Large intestine (tissue), 3 donors: ENCODE data around the gene ZNF497. TPM values are rescaled to one million over a fixed set of nuclear protein-coding genes. Genes with fewer than 3 reads are reported as not detected.
"Not testable (repeated sequence)": the region's sequence is repeated elsewhere in the genome, so short reads cannot be mapped to it uniquely, and the experiment has no call there.

Experiments used
- DNase-seq, 2 donors: peaks; one replicate each; pipeline versions ENCODE4 v3.0.0 to v3.0.0-alpha.2; 2013
- H3K27ac ChIP-seq: one replicate; pipeline ENCODE4 v1.5.1; 2013; ENCODE audit warnings: low read length
- H3K27me3 ChIP-seq: 2 replicates; pipeline ENCODE4 v1.6.1; 2013; ENCODE audit warnings: low read length; ENCODE audit not compliant: control insufficient read depth, insufficient read depth
- H3K36me3 ChIP-seq: 2 replicates; pipeline ENCODE4 v1.6.1; 2013; ENCODE audit warnings: low read length; ENCODE audit not compliant: control insufficient read depth, insufficient read depth
- H3K4me1 ChIP-seq: one replicate; pipeline ENCODE4 v1.6.1; 2013; ENCODE audit warnings: low read length; ENCODE audit not compliant: control insufficient read depth, insufficient read depth
- H3K4me3 ChIP-seq: one replicate; pipeline ENCODE4 v1.5.1; 2013; ENCODE audit warnings: low read length
- H3K9me3 ChIP-seq: one replicate; pipeline ENCODE4 v1.6.1; 2013; ENCODE audit warnings: mild to moderate bottlenecking, low read depth, low read length, moderate library complexity; ENCODE audit not compliant: control insufficient read depth
- WGBS: methylation state at CpG from one replicate; pipeline ENCODE4 v1.1.5; 2013; ENCODE audit warnings: low lambda C conversion rate; ENCODE audit not compliant: insufficient coverage; 5-methylcytosine and 5-hydroxymethylcytosine counted together
- polyA plus RNA-seq: library from polyadenylated mRNA; unstranded; fragments of 120-200 nt; gene quantifications from one replicate; pipeline ENCODE4 v1.2.1, GENCODE V29; 2013

The ZNF497 gene
- polyA plus RNA-seq, 1 donor, result 2.1 TPM

- DNase-seq, result no peak
- WGBS, result no CpG with 5 or more reads among the region's 9 CpGs
- peaks cover 2% of the 10 kb centered on the region for H3K36me3 ChIP-seq
These were observed 36.0 kb downstream of the ZNF497 start for GRCh38 chr19:58326501-58326913.

GRCh38 chr19:58325311-58326022, 37.1 kb downstream of the ZNF497 start:
- H3K9me3 ChIP-seq, result no peaks in the 10 kb centered on the region
- peak overlapping the region; percentile 84 for H3K4me3 ChIP-seq
- H3K27ac ChIP-seq, result peak overlapping the region; percentile 23
- peaks cover 2% of the 10 kb centered on the region for H3K36me3 ChIP-seq
- H3K4me1 ChIP-seq, result peaks cover 16% of the 10 kb centered on the region
- DNase-seq, result peak; percentile 30 to 68
- WGBS, result no CpG with 5 or more reads among the region's 6 CpGs
- no peaks in the 10 kb centered on the region for H3K27me3 ChIP-seq

More at GRCh38 chr19:58326501-58326913, 36.0 kb downstream of the ZNF497 start:
- no peaks in the 10 kb centered on the region for H3K9me3 ChIP-seq
- peaks cover 16% of the 10 kb centered on the region for H3K4me1 ChIP-seq
- H3K4me3 ChIP-seq, result peak overlapping the region; percentile 84
- peak overlapping the region; percentile 86 for H3K27ac ChIP-seq
- no peaks in the 10 kb centered on the region for H3K27me3 ChIP-seq

DNA sequence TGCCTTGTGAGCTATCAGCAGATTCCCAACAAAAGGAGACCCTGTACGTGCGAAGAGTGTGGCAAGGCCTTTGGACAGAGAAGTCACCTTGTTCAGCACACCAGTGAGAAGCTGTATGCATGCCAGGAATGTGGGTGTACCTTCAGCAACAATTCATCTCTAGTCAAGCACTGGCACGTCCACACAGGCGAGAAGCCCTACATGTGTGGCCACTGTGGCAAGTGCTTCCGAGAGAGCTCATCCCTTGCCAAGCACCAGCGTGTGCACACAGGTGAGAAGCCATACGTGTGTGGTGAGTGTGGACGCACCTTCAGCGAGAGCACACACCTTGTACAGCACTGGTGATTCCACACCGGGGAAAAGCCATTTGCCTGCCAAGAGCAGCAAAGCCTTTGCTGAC, 43.3 kb downstream of the ZNF497 start:
- Histone ChIP-seq H3K36me3 (peaks cover 19% of the 10 kb centered on the region), H3K9me3 (no peaks in the 10 kb centered on the region), H3K27me3 (no peaks in the 10 kb centered on the region), H3K4me3 (no peak overlapping the region), H3K4me1 (no peaks in the 10 kb centered on the region), H3K27ac (no peak overlapping the region)
- whole genome bisulfite sequencing, result 100% methylated on average over 2 of the region's 10 CpGs
- DNase-seq, result no peak

- no peak overlapping the region for H3K4me3 ChIP-seq
- WGBS, result no CpG with 5 or more reads among the region's 4 CpGs
- H3K27ac ChIP-seq, result no peak overlapping the region
- H3K9me3 ChIP-seq, result no peaks in the 10 kb centered on the region
- DNase-seq, result no peak
- H3K36me3 ChIP-seq, result peaks cover 26% of the 10 kb centered on the region
- H3K27me3 ChIP-seq, result no peaks in the 10 kb centered on the region
- H3K4me1 ChIP-seq, result no peaks in the 10 kb centered on the region
These were observed 44.3 kb downstream of the ZNF497 start for GRCh38 chr19:58318297-58318696.

- no peak overlapping the region for H3K4me3 ChIP-seq
- DNase-seq, result no peak
- no peaks in the 10 kb centered on the region for H3K9me3 ChIP-seq
- no peaks in the 10 kb centered on the region for H3K4me1 ChIP-seq
- WGBS, result 20% methylated on average over 2 of the region's 7 CpGs
- H3K36me3 ChIP-seq, result peaks cover 34% of the 10 kb centered on the region
- no peaks in the 10 kb centered on the region for H3K27me3 ChIP-seq
- H3K27ac ChIP-seq, result no peak overlapping the region
These were observed 45.0 kb downstream of the ZNF497 start for GRCh38 chr19:58317476-58318072.

- no peak for DNase-seq
- no peaks in the 10 kb centered on the region for H3K4me1 ChIP-seq
- no CpG with 5 or more reads among the region's 2 CpGs for WGBS
- H3K36me3 ChIP-seq, result peaks cover 48% of the 10 kb centered on the region
- H3K27ac ChIP-seq, result no peak overlapping the region
- H3K27me3 ChIP-seq, result no peaks in the 10 kb centered on the region
- no peaks in the 10 kb centered on the region for H3K9me3 ChIP-seq
- H3K4me3 ChIP-seq, result no peak overlapping the region
These were observed 47.0 kb downstream of the ZNF497 start for GRCh38 chr19:58315580-58315979.

GRCh38 chr19:58311345-58311865, 51.1 kb downstream of the ZNF497 start:
- peaks cover 75% of the 10 kb centered on the region for H3K36me3 ChIP-seq
- DNase-seq, result no peak
- H3K9me3 ChIP-seq, result no peaks in the 10 kb centered on the region
- H3K4me1 ChIP-seq, result peaks cover 4% of the 10 kb centered on the region
- no peaks in the 10 kb centered on the region for H3K27me3 ChIP-seq
- no CpG with 5 or more reads among the region's 7 CpGs for WGBS
- H3K4me3 ChIP-seq, result no peak overlapping the region
- no peak overlapping the region for H3K27ac ChIP-seq

DNA sequence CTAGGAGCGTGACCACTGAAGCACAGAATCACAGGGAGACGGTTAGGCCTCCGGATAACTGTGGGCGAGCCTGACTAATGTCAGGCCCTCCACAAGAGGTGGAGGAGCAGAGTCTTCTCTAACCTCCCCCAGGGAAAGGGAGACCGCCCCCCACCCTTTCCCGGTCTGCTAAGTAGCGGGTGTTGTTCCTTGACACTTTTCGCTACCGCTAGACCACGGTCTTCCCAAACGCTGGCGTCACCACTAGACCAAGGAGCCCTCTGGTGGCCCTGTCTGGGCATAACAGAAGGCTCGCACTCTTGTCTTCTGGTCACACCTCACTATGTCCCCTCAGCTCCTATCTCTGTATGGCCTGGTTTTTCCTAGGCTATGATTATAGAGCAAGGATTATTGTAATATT, 51.9 kb downstream of the ZNF497 start:
- not testable (repeated sequence) for H3K9me3 ChIP-seq, DNase-seq, H3K27ac ChIP-seq, H3K4me1 ChIP-seq, H3K27me3 ChIP-seq, H3K4me3 ChIP-seq
- no CpG with 5 or more reads among the region's 13 CpGs for WGBS
- peaks cover 69% of the 10 kb centered on the region for H3K36me3 ChIP-seq

DNA sequence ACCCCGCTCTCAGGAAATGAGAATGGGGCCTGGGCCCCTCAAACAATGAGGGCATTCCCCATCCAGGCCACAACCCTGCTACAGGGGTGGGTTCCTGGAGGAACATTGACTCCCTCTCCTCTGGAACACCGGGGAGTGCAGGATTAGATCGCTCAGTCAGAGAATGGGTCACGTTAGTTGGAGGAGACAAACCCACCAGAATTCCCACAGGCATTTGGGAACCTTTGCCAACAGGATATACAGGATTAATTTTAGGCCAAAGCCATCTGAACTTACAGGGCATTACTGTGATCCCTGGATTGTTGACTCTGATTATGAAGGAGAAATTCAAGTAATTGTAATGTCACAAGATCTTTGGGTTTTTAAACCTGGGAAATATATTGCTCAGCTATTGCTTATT, 54.8 kb downstream of the ZNF497 start:
- H3K4me1 ChIP-seq, result peaks cover 4% of the 10 kb centered on the region
- no peak for DNase-seq
- no CpG with 5 or more reads among the region's 4 CpGs for WGBS
- peaks cover 45% of the 10 kb centered on the region for H3K36me3 ChIP-seq
- no peak overlapping the region for H3K4me3 ChIP-seq
- H3K27me3 ChIP-seq, result no peaks in the 10 kb centered on the region
- H3K9me3 ChIP-seq, result no peaks in the 10 kb centered on the region
- no peak overlapping the region for H3K27ac ChIP-seq

DNA sequence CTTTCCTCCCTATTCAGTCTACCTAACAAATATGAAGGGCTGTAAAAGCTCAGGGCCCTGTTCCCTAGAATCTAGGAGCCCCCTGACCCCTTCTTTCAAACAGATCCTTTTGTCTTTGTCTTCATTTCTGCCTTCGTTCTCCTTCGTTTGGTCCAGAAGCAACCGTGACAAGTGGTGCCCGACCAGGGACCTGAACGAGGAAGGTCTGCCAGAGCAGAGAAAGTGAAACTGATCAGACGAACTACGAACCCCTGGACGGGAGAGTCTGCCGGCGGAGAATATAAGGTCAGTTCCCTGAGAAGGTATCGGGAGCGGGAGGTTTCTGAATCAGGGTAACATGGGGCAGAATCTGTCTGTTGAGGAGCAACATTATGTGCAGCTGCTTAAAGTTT, 56.6 kb downstream of the ZNF497 start:
- H3K27me3 ChIP-seq, result no peaks in the 10 kb centered on the region
- DNase-seq, result peak in 1 of 2 donors; percentile 70
- no peaks in the 10 kb centered on the region for H3K9me3 ChIP-seq
- H3K4me3 ChIP-seq, result peak overlapping the region; percentile 85
- WGBS, result no CpG with 5 or more reads among the region's 12 CpGs
- H3K27ac ChIP-seq, result peak overlapping the region; percentile 78
- peaks cover 30% of the 10 kb centered on the region for H3K36me3 ChIP-seq
- peaks cover 4% of the 10 kb centered on the region for H3K4me1 ChIP-seq
